ENCODE results near the gene ALX3.

Gene ALX3

GRCh38 chr1:110070671-110071242 is at the start of gene ALX3:
ALX3 (minus strand) TSS chr1:110070672; CDS start chr1:110070612, 60 bp downstream.
- no peak for DNase-seq

GRCh38 chr1:110119843-110120242 is 49.4 kb upstream of the ALX3 start:
- DNase-seq = no peak

- no peak for DNase-seq
Observed at GRCh38 chr1:110118636-110119396, 48.3 kb upstream of the ALX3 start.

- DNase-seq = no peak
Observed at GRCh38 chr1:110114784-110115183, 44.3 kb upstream of the ALX3 start.

- DNase-seq = no peak
Observed at GRCh38 chr1:110114173-110114572, 43.7 kb upstream of the ALX3 start.

- DNase-seq = no peak
Observed at GRCh38 chr1:110113551-110113950, 43.1 kb upstream of the ALX3 start.

GRCh38 chr1:110112656-110113055 is 42.2 kb upstream of the ALX3 start:
- DNase-seq = no peak

- no peak for DNase-seq
Observed at GRCh38 chr1:110112143-110112542, 41.7 kb upstream of the ALX3 start, which contains the start of gene UBL4B. UBL4B (plus strand) TSS chr1:110112443; CDS start chr1:110112535, 92 bp downstream.

- DNase-seq = no peak
Observed at GRCh38 chr1:110111081-110111480, 40.6 kb upstream of the ALX3 start.

- no peak for DNase-seq
Observed at GRCh38 chr1:110107867-110108469, 37.5 kb upstream of the ALX3 start.

- peak; percentile 34 for DNase-seq
Observed at GRCh38 chr1:110106013-110106941, 35.8 kb upstream of the ALX3 start.

- DNase-seq = no peak
Observed at GRCh38 chr1:110102081-110102480, 31.6 kb upstream of the ALX3 start.

GRCh38 chr1:110100335-110100734 is 29.9 kb upstream of the ALX3 start:
- DNase-seq = no peak

GRCh38 chr1:110098222-110099026 is 28.0 kb upstream of the ALX3 start:
- no peak for DNase-seq

GRCh38 chr1:110097507-110098221 is 27.2 kb upstream of the ALX3 start:
- no peak for DNase-seq

GRCh38 chr1:110094931-110095654 is 24.6 kb upstream of the ALX3 start:
- no peak for DNase-seq

GRCh38 chr1:110092991-110093390 is 22.5 kb upstream of the ALX3 start:
- no peak for DNase-seq

GRCh38 chr1:110091791-110092190 is 21.3 kb upstream of the ALX3 start:
- DNase-seq = no peak

- no peak for DNase-seq
Observed at GRCh38 chr1:110091381-110091780, 20.9 kb upstream of the ALX3 start.

- no peak for DNase-seq
Observed at GRCh38 chr1:110089561-110090275, 19.2 kb upstream of the ALX3 start.

All from stimulated activated naive CD4-positive, alpha-beta T cell treated with Interleukin-2 at 50 U/mL for 16 hours (primary cell).